AG04449 (cell line): ENCODE results near the gene TJP3.
"Not testable (repeated sequence)": the region's sequence is repeated elsewhere in the genome, so short reads cannot be mapped to it uniquely, and the experiment has no call there.

ENCODE experiments used
- CTCF ChIA-PET: fragments of 350-600 bp; formaldehyde crosslinking; extraction: SDS; loops from one replicate; lab custom pipeline; 2021; ENCODE audit warnings: antibody characterized with exemption; lab: Yijun Ruan, JAX
- POLR2A ChIA-PET: fragments of 400-600, 350-600 bp; formaldehyde crosslinking; extraction: SDS; loops from one replicate; lab custom pipeline; 2020; ENCODE audit warnings: antibody characterized with exemption, inconsistent platforms; lab: Yijun Ruan, JAX
- DNase-seq: peaks from one replicate; pipeline ENCODE4 v3.0.0-alpha.2; 2010; ENCODE audit warnings: low read depth, low spot score
- H3K4me3 ChIP-seq: 2 replicates; pipeline ENCODE4 v1.5.1; 2011; ENCODE audit warnings: low read depth, mild to moderate bottlenecking, control low read depth, low read length
- TF ChIP-seq, protein P1 (sequence below): IDR thresholded peaks from one replicate; pipeline ENCODE4 v1.5.1; 2011; ENCODE audit warnings: mild to moderate bottlenecking, moderate library complexity, low read length, control low read depth, inconsistent platforms; ENCODE audit not compliant: insufficient read depth; ENCODE audit errors: missing control alignments

The TJP3 gene

GRCh38 chr19:3753631-3754410 is 45.6 kb downstream of the TJP3 start:
- DNase-seq, result no peak
- H3K4me3 ChIP-seq, result no peak overlapping the region
- TF ChIP-seq, protein P1, sequence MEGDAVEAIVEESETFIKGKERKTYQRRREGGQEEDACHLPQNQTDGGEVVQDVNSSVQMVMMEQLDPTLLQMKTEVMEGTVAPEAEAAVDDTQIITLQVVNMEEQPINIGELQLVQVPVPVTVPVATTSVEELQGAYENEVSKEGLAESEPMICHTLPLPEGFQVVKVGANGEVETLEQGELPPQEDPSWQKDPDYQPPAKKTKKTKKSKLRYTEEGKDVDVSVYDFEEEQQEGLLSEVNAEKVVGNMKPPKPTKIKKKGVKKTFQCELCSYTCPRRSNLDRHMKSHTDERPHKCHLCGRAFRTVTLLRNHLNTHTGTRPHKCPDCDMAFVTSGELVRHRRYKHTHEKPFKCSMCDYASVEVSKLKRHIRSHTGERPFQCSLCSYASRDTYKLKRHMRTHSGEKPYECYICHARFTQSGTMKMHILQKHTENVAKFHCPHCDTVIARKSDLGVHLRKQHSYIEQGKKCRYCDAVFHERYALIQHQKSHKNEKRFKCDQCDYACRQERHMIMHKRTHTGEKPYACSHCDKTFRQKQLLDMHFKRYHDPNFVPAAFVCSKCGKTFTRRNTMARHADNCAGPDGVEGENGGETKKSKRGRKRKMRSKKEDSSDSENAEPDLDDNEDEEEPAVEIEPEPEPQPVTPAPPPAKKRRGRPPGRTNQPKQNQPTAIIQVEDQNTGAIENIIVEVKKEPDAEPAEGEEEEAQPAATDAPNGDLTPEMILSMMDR, result no peak
- POLR2A ChIA-PET, result no interaction called here
- CTCF ChIA-PET, result interaction anchor here (5.8 kb wide), 1 partner anchor 8 kb away, joined by 33 read pairs; the partner anchor contains the start of genes APBA3 and MRPL54

- POLR2A ChIA-PET, CTCF ChIA-PET, H3K4me3 ChIP-seq, DNase-seq: not testable (repeated sequence)
Observed at GRCh38 chr19:3757705-3758104, 49.5 kb downstream of the TJP3 start.

GRCh38 chr19:3758297-3758696 is 50.1 kb downstream of the TJP3 start:
- POLR2A ChIA-PET, DNase-seq, H3K4me3 ChIP-seq: not testable (repeated sequence)
- CTCF ChIA-PET, result interaction anchor here (2.3 kb wide), 1 partner anchor 8 kb away, joined by 5 read pairs; no protein-coding TSS in a partner anchor

GRCh38 chr19:3759482-3760254 is 51.5 kb downstream of the TJP3 start:
- H3K4me3 ChIP-seq, result no peak overlapping the region
- POLR2A ChIA-PET, result no interaction called here
- CTCF ChIA-PET, result interaction anchor here (2.3 kb wide), 1 partner anchor 9 kb away, joined by 5 read pairs; no protein-coding TSS in a partner anchor
- no peak for DNase-seq
- TF ChIP-seq, protein P1, result no peak

DNA sequence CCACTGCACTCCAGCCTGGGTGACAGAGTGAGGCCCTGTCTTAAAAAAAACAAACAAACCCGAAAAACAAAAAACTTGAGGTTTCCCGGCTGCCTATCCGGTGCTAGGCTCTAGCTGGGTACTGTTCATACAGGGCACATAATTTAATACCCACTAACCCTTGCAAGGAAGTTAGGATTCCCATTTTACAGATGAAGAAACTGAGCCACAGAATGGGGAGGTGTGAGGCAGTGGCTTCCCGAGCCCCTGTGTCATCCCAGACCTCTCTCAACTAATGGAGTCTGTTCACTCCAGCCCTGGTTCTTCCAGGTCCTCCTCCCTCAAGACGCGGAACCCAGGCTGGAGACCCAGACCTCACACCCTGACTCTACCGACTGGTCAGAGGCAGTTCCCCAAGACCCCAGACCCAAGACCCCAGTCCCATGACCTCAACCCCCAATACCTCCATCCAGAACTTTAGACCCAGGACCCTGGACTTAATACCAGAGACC is 52.7 kb downstream of the TJP3 start:
- POLR2A ChIA-PET, result interaction anchor here (0.8 to 2.4 kb wide), 2 partner anchors 20 to 208 kb away, joined by 3 to 11 read pairs; no protein-coding TSS in a partner anchor
- peak overlapping the region; percentile 86 for H3K4me3 ChIP-seq
- CTCF ChIA-PET, result interaction anchor here (0.8 to 2.7 kb wide), 6 partner anchors 10 to 65 kb away, joined by 4 to 33 read pairs (median 6); no protein-coding TSS in a partner anchor
- DNase-seq, result no peak
- TF ChIP-seq, protein P1, result no peak

GRCh38 chr19:3761382-3762129 is 53.4 kb downstream of the TJP3 start, which contains the start of gene APBA3:
TSS of gene APBA3 (minus strand) at chr19:3761692. CDS start at chr19:3760264, 1,428 bp downstream.
- DNase-seq, result peak; percentile 31
- TF ChIP-seq, protein P1, result peak; percentile 87
- H3K4me3 ChIP-seq, result peak within 1 kb of the TSS; percentile 94
- ChIA-PET POLR2A (interaction anchor here (0.8 to 2.4 kb wide), 2 partner anchors 21 to 208 kb away, joined by 3 to 11 read pairs; no protein-coding TSS in a partner anchor), CTCF (interaction anchor here (0.7 to 2.7 kb wide), 14 partner anchors 10 to 154 kb away, joined by 3 to 33 read pairs (median 4); partner anchors contain the start of genes PIP5K1C and RAX2)
